Iris pigment epithelial cell (primary cell): ENCODE results near the gene MAP3K14.

Experiments
- DNase-seq: peaks from one replicate; pipeline ENCODE4 v3.0.0-alpha.2; 2011; ENCODE audit warnings: low read depth

The MAP3K14 gene

GRCh38 chr17:45235416-45236281 is 81.2 kb downstream of the MAP3K14 start:
- DNase-seq, result peak; percentile 71

- no peak for DNase-seq
These were observed 82.0 kb downstream of the MAP3K14 start for GRCh38 chr17:45234641-45235415.

GRCh38 chr17:45233423-45233924 is 83.3 kb downstream of the MAP3K14 start:
- DNase-seq, result no peak

- no peak for DNase-seq
These were observed 84.1 kb downstream of the MAP3K14 start for GRCh38 chr17:45232514-45233422.

GRCh38 chr17:45231481-45232116 is 85.2 kb downstream of the MAP3K14 start:
- DNase-seq, result no peak

GRCh38 chr17:45230787-45231480 is 85.9 kb downstream of the MAP3K14 start:
- DNase-seq, result peak; percentile 41

GRCh38 chr17:45230410-45230786 is 86.4 kb downstream of the MAP3K14 start:
- no peak for DNase-seq

- no peak for DNase-seq
These were observed 87.0 kb downstream of the MAP3K14 start for GRCh38 chr17:45229681-45230409.

GRCh38 chr17:45228763-45229539 is 87.9 kb downstream of the MAP3K14 start:
- peak; percentile 93 for DNase-seq

- no peak for DNase-seq
These were observed 88.7 kb downstream of the MAP3K14 start for GRCh38 chr17:45227926-45228762.

- DNase-seq, result no peak
These were observed 89.5 kb downstream of the MAP3K14 start for GRCh38 chr17:45227101-45227925.

GRCh38 chr17:45226576-45226975 is 90.2 kb downstream of the MAP3K14 start:
- DNase-seq, result no peak

- DNase-seq, result peak; percentile 41
These were observed 90.8 kb downstream of the MAP3K14 start for GRCh38 chr17:45225964-45226530.

GRCh38 chr17:45225051-45225700 is 91.6 kb downstream of the MAP3K14 start:
- no peak for DNase-seq

- no peak for DNase-seq
These were observed 92.2 kb downstream of the MAP3K14 start for GRCh38 chr17:45224671-45225050.
